Esophagus squamous epithelium (tissue), 4 donors: Measurements from ENCODE around the gene PLCD1.

Experiments used
- CTCF ChIP-seq, 6 experiments: fragments of 450-650 bp in 4 of 6; fragments of 200-600 bp in 2 of 6; sonication (generic) in 2 of 6; IDR thresholded peaks; one replicate each; pipeline ENCODE4 v1.5.1; 2016 to 2019; ENCODE audit warnings: antibody characterized with exemption in 6 of 6, mild to moderate bottlenecking in 4 of 6, moderate library complexity in 4 of 6
- POLR2A ChIP-seq, 4 donors: fragments of 450-650 bp; IDR thresholded peaks; one replicate each; pipeline ENCODE4 v1.6.1; 2017; ENCODE audit warnings: antibody characterized with exemption in 4 of 4, mild to moderate bottlenecking in 4 of 4, moderate library complexity in 3 of 4

- TF ChIP-seq POLR2A (IDR thresholded peaks at IDR 0.05) (no peak), CTCF (IDR thresholded peaks at IDR 0.05) (no peak)
Measured at GRCh38 chr3:37997791-37998370, 31.6 kb downstream of the PLCD1 start.
